OCI-LY3 (cell line): ENCODE measurements around the gene DPF3.

Source experiments
- H2AFZ ChIP-seq: fragments of 200-600, 300-600 bp; shearing (Covaris generic); 2 replicates; pipeline ENCODE4 v1.6.0; 2014; ENCODE audit warnings: antibody characterized with exemption, low read depth, low read length
- H3K27ac ChIP-seq: fragments of 200-600, 300-600 bp; sonication (generic); 2 replicates; pipeline ENCODE4 v1.5.1; 2014; ENCODE audit warnings: mild to moderate bottlenecking, low read length, moderate library complexity, mixed read lengths
- H3K27me3 ChIP-seq: fragments of 200-600, 300-600 bp; sonication (generic); 2 replicates; pipeline ENCODE4 v1.6.1; 2014; ENCODE audit warnings: low read depth, low read length, mixed read lengths
- H3K36me3 ChIP-seq: fragments of 200-600, 300-600 bp; sonication (generic); replicated peaks from 2 replicates; pipeline ENCODE3; 2014; ENCODE audit warnings: low read depth, low read length, mixed read lengths
- H3K4me1 ChIP-seq: fragments of 300-600, 200-600 bp; sonication (generic); 2 replicates; pipeline ENCODE4 v1.6.1; 2014; ENCODE audit warnings: low read length, mixed read lengths
- H3K4me2 ChIP-seq: fragments of 200-600, 300-600 bp; sonication (generic); 2 replicates; pipeline ENCODE4 v1.6.1; 2014; ENCODE audit warnings: low read length, mixed read lengths
- H3K4me3 ChIP-seq: fragments of 300-600, 200-600 bp; sonication (generic); 2 replicates; pipeline ENCODE4 v1.5.1; 2014; ENCODE audit warnings: antibody characterized with exemption, mild to moderate bottlenecking, low read length, moderate library complexity
- H3K79me2 ChIP-seq: fragments of 300-600, 200-600 bp; shearing (Covaris generic); 2 replicates; pipeline ENCODE4 v1.6.1; 2014; ENCODE audit warnings: mild to moderate bottlenecking, low read length, mixed read lengths
- H3K9ac ChIP-seq: fragments of 300-600, 200-600 bp; shearing (Covaris generic); 2 replicates; pipeline ENCODE4 v1.6.0; 2014; ENCODE audit warnings: mild to moderate bottlenecking, low read length, moderate library complexity
- H3K9me3 ChIP-seq: fragments of 200-600, 300-600 bp; shearing (Covaris generic); 2 replicates; pipeline ENCODE4 v1.6.1; 2014; ENCODE audit warnings: low read length, mixed read lengths; ENCODE audit not compliant: insufficient read depth
- H4K20me1 ChIP-seq: fragments of 200-600, 300-600 bp; sonication (generic); 2 replicates; pipeline ENCODE4 v1.6.1; 2016; ENCODE audit warnings: low read length, mixed read lengths; ENCODE audit not compliant: insufficient read depth
- EZH2phosphoT487 ChIP-seq: fragments of 200-600 bp; shearing (Covaris generic); IDR thresholded peaks from 2 replicates; pipeline ENCODE4 v1.6.1; 2018; ENCODE audit warnings: antibody characterized with exemption, mixed run types, low read depth
- TF ChIP-seq, protein P1 (sequence below): fragments of 200-600, 300-600 bp; sonication (generic); IDR thresholded peaks from 2 replicates; pipeline ENCODE4 v1.5.1; 2014; ENCODE audit warnings: antibody characterized with exemption, low read length, low read depth

The DPF3 gene

DNA sequence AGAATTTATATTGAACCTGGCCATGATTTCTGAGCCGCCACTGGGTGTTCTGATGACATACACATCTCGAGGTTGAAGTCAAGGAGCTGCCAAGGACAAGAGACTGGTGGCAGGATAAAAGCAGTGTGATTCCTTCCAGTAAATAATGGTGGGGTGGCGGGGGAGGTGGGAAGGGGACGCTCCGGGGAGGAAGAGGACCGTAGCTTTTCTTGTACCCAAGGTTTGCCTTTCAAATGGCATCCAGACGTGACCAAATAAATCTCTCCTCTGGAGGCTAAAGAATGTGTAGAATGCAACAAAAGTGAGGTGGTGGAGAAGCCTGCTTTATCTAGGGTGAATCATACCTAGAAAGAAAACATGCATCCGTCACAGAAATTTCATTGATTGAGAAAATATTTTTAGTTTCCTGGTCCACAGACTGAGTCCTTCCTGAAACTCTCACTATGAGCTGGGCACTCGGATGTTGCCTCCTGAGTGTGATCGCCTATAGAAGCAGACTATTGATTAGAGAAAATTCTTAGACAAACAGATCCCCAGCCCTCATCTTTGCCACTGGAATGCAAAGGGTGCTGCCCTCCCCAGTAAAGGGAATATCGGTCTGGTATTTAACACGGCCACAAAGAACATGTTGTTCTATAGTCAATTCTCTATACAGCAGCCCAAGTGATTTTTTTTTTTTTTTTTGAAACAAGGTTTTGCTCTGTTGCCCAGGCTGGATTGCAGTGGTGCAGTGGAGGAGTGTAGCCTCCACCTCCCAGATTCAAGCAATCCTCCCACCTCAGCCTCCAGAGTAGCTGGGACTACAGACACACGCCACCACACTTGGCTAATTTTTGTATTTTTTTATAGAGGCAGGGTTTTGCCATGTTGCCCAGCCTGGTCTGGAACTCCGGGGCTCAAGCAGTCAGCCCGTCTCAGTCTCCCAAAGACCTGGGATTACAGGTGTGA lies 112.1 kb downstream of the DPF3 start:
- Histone ChIP-seq H3K27me3 (no peaks in the 10 kb centered on the region), H3K9me3 (peaks cover 5% of the 10 kb centered on the region; the same call in 1 of the 2 replicates), H3K27ac (peak overlapping the region; percentile 25; the same call in 1 of the 2 replicates), H3K4me3 (no peak overlapping the region), H3K4me2 (peak overlapping the region; percentile 38), H3K4me1 (peaks cover 70% of the 10 kb centered on the region), H3K9ac (no peak overlapping the region; the same call in 1 of the 2 replicates), H2AFZ (no peak overlapping the region), H3K79me2 (peaks cover 49% of the 10 kb centered on the region), H3K36me3 (peaks cover 36% of the 10 kb centered on the region), H4K20me1 (no peaks in the 10 kb centered on the region)
- TF ChIP-seq, protein P1, sequence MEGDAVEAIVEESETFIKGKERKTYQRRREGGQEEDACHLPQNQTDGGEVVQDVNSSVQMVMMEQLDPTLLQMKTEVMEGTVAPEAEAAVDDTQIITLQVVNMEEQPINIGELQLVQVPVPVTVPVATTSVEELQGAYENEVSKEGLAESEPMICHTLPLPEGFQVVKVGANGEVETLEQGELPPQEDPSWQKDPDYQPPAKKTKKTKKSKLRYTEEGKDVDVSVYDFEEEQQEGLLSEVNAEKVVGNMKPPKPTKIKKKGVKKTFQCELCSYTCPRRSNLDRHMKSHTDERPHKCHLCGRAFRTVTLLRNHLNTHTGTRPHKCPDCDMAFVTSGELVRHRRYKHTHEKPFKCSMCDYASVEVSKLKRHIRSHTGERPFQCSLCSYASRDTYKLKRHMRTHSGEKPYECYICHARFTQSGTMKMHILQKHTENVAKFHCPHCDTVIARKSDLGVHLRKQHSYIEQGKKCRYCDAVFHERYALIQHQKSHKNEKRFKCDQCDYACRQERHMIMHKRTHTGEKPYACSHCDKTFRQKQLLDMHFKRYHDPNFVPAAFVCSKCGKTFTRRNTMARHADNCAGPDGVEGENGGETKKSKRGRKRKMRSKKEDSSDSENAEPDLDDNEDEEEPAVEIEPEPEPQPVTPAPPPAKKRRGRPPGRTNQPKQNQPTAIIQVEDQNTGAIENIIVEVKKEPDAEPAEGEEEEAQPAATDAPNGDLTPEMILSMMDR = no peak
- TF ChIP-seq EZH2phosphoT487 = no peak

DNA sequence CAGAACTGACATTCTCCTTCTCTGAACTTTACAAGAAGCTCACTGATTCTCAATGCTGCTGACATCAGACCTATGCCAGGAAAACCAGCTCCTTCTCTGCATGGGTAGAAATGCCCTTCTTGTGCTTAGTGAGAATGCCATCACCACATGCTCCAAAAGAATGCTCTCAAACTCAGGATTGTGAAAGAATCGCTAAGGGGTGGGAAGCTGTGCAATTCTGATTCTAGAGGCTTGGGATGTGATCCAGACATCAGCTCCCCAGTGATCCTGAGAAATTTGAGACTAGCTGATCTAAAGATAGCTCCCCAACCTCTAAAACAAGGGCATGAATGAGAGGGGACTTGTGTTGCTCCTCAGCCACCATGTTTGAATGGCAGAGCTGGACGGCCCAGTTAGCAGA lies 113.2 kb downstream of the DPF3 start:
- TF ChIP-seq, protein P1 = no peak
- H3K4me1 ChIP-seq = peaks cover 80% of the 10 kb centered on the region
- peaks cover 55% of the 10 kb centered on the region for H3K79me2 ChIP-seq
- no peaks in the 10 kb centered on the region for H4K20me1 ChIP-seq
- H3K27ac ChIP-seq = no peak overlapping the region
- no peak overlapping the region for H2AFZ ChIP-seq
- no peak overlapping the region for H3K4me2 ChIP-seq
- H3K4me3 ChIP-seq = no peak overlapping the region
- H3K9me3 ChIP-seq = peaks cover 5% of the 10 kb centered on the region; the same call in 1 of the 2 replicates
- peaks cover 36% of the 10 kb centered on the region for H3K36me3 ChIP-seq
- no peak overlapping the region for H3K9ac ChIP-seq
- no peaks in the 10 kb centered on the region for H3K27me3 ChIP-seq

DNA sequence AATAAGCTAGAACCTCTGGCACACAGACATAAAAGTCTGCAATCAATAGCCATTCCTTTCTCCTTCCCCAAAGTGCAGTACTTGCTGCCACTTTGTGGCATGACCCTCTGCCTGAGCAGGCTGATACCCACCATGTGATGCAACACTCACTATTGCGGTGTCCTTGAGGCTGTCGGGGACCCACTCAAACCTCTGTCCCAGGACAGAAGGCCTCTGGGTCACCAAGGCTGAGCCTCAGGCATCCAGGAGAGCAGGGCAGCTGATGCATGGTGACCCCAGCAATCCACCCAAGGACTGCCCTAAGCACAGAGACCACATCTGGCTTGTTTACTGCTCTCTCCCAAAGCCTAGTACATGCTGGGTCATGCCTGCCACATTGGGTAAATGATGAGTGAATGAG lies 114.2 kb downstream of the DPF3 start:
- Histone ChIP-seq H3K27me3 (no peaks in the 10 kb centered on the region), H3K9me3 (peaks cover 5% of the 10 kb centered on the region; the same call in 1 of the 2 replicates), H3K4me3 (no peak overlapping the region), H3K4me1 (peaks cover 80% of the 10 kb centered on the region), H3K4me2 (no peak overlapping the region), H3K9ac (no peak overlapping the region), H4K20me1 (no peaks in the 10 kb centered on the region), H2AFZ (no peak overlapping the region), H3K36me3 (peaks cover 30% of the 10 kb centered on the region), H3K27ac (no peak overlapping the region), H3K79me2 (peaks cover 52% of the 10 kb centered on the region)
- TF ChIP-seq, protein P1 = no peak
- no peak for TF ChIP-seq EZH2phosphoT487

DNA sequence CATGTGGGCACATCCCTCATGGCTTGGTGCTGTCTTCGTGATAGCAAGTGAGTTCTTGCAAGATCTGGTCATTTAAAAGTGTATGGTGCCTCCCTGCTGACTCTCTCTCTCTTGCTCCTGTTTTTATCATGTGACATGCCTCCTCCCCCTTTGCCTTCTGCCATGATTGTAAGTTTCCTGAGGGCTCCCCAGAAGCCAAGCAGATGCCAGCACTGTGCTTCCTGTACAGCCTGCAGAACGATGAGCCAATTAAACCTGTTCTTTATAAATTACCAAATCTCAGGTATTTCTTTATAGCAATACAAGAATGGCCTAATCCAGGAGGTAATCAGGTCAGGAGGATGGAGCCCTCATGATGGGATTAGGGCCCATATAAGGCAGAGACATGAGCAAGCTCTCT lies 116.3 kb downstream of the DPF3 start:
- H3K9me3 ChIP-seq = peaks cover 5% of the 10 kb centered on the region; the same call in 1 of the 2 replicates
- H3K27me3 ChIP-seq = no peaks in the 10 kb centered on the region
- H3K79me2 ChIP-seq = peaks cover 41% of the 10 kb centered on the region
- no peak for TF ChIP-seq EZH2phosphoT487
- H3K4me3 ChIP-seq = peak overlapping the region; percentile 63; the same call in 1 of the 2 replicates
- no peak overlapping the region for H2AFZ ChIP-seq
- H3K36me3 ChIP-seq = peaks cover 23% of the 10 kb centered on the region
- H3K4me1 ChIP-seq = peaks cover 78% of the 10 kb centered on the region
- no peak overlapping the region for H3K9ac ChIP-seq
- H3K4me2 ChIP-seq = peak overlapping the region; percentile 82; the same call in 1 of the 2 replicates
- H4K20me1 ChIP-seq = no peaks in the 10 kb centered on the region
- peak overlapping the region; percentile 93 for H3K27ac ChIP-seq
